Caco-2 (cell line): ENCODE data around the gene SARS1. TPM values are rescaled to one million over a fixed set of nuclear protein-coding genes. Genes with fewer than 3 reads are reported as not detected.

Experiments used
- BruUV-seq: library from RNA; stranded (reverse); fragments of 400-500 nt; replicated peaks from 2 replicates; lab custom pipeline; 2021; lab: Mats Ljungman, UMichigan
- CTCF ChIA-PET: fragments of 300-600 bp; sonication (Branson Sonifier 250); formaldehyde crosslinking; loops from one replicate; lab custom pipeline; 2022; ENCODE audit warnings: antibody characterized with exemption; lab: Charles Lee
- POLR2A ChIA-PET: fragments of 300-600 bp; sonication (Branson Sonifier 250); formaldehyde crosslinking; loops from one replicate; lab custom pipeline; 2022; ENCODE audit warnings: antibody characterized with exemption; lab: Charles Lee
- DNase-seq, 2 experiments: peaks; one replicate each; pipeline versions ENCODE4 v3.0.0 to v3.0.0-alpha.2; 2020 to 2022
- H3K27me3 ChIP-seq: replicated peaks from 2 replicates; pipeline ENCODE4 v1.6.0; 2011; ENCODE audit warnings: low read length; ENCODE audit not compliant: control insufficient read depth, insufficient read depth
- H3K36me3 ChIP-seq: 2 replicates; pipeline ENCODE4 v1.5.1; 2011; ENCODE audit warnings: low read length; ENCODE audit not compliant: control insufficient read depth, insufficient read depth
- H3K4me1 ChIP-seq: fragments of 250-450 bp; sonication (Bioruptor Pico); 2 replicates; pipeline ENCODE4 v1.5.1; 2020; ENCODE audit warnings: mild to moderate bottlenecking
- H3K4me3 ChIP-seq: 2 replicates; pipeline ENCODE4 v1.5.1; 2011; ENCODE audit warnings: low read depth, mild to moderate bottlenecking, control low read depth, low read length
- H3K9me3 ChIP-seq: fragments of 250-450 bp; sonication (Bioruptor Pico); 2 replicates; pipeline ENCODE4 v1.5.1; 2020; ENCODE audit warnings: mild to moderate bottlenecking, moderate library complexity
- H3K27ac Mint-ChIP-seq: one replicate; pipeline ENCODE4 v1.8.0; 2022; ENCODE audit warnings: mixed read lengths; ENCODE audit not compliant: unreplicated experiment
- H3K27me3 Mint-ChIP-seq: one replicate; pipeline ENCODE4 v1.8.0; 2022; ENCODE audit warnings: mixed read lengths; ENCODE audit not compliant: insufficient read depth, unreplicated experiment
- H3K36me3 Mint-ChIP-seq: one replicate; pipeline ENCODE4 v1.8.0; 2022; ENCODE audit warnings: mild to moderate bottlenecking, mixed read lengths; ENCODE audit not compliant: insufficient read depth, unreplicated experiment
- H3K4me1 Mint-ChIP-seq: one replicate; pipeline ENCODE4 v1.8.0; 2022; ENCODE audit warnings: low read depth, mixed read lengths; ENCODE audit not compliant: unreplicated experiment
- H3K4me3 Mint-ChIP-seq: one replicate; pipeline ENCODE4 v1.8.0; 2022; ENCODE audit warnings: mild to moderate bottlenecking, moderate library complexity, mixed read lengths; ENCODE audit not compliant: unreplicated experiment
- H3K9me3 Mint-ChIP-seq: one replicate; pipeline ENCODE4 v1.8.0; 2022; ENCODE audit warnings: mixed read lengths; ENCODE audit not compliant: unreplicated experiment
- CTCF ChIP-seq, 2 experiments: fragments of 200-600 bp in 1 of 2; IDR thresholded peaks; 1 replicate in 1 of 2; 2 replicates in 1 of 2; pipeline versions ENCODE4 v1.5.1 to v1.8.0; 2011 to 2022; ENCODE audit warnings: antibody characterized with exemption in 1 of 2, control low read depth in 1 of 2, inconsistent platforms in 1 of 2, low read depth in 1 of 2, low read length in 1 of 2, mild to moderate bottlenecking in 1 of 2, moderate library complexity in 1 of 2; ENCODE audit not compliant: insufficient read depth in 1 of 2, severe bottlenecking in 1 of 2, unreplicated experiment in 1 of 2
- intact Hi-C: fragments of 100-400 bp; cut with micrococcal nuclease; formaldehyde crosslinking; loops from one replicate; pipeline ENCODE4 v1.10.0; 2022; ENCODE audit not compliant: unreplicated experiment
- total RNA-seq: library from RNA; stranded (reverse); gene quantifications from 2 replicates; pipeline ENCODE4 v1.2.3, GENCODE V29; 2022

The SARS1 gene
- total RNA-seq, 1 experiment from 2014 or later, result 225 TPM

DNA sequence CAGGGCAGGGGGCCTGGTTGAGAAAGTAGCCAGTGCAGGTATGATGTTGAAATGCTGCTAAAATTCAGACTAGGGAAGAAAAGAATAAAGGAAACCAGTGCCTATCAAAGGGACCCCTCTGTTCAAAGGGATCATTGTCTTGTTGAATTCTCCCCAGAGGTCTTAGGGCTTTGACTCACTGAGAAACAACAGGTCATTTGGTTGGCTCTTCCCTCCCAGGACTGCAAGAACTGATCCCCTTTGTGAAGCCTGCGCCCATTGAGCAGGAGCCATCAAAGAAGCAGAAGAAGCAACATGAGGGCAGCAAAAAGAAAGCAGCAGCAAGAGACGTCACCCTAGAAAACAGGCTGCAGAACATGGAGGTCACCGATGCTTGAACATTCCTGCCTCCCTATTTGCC, 23.8 kb downstream of the SARS1 start:
- TF ChIP-seq CTCF (IDR thresholded peaks at IDR 0.05; ENCODE audit: insufficient read depth in 1 of 2, low read depth in 1 of 2, low read length in 1 of 2, severe bottlenecking in 1 of 2, unreplicated experiment in 1 of 2), result no peak
- Histone ChIP-seq H3K36me3 (no peaks in the 10 kb centered on the region; the same call in none of the 2 replicates), H3K9me3 (no peaks in the 10 kb centered on the region), H3K27me3 (no peaks in the 10 kb centered on the region), H3K4me1 (no peaks in the 10 kb centered on the region), H3K4me3 (no peak overlapping the region)
- H3K27ac Mint-ChIP-seq, result no peak overlapping the region
- H3K9me3 Mint-ChIP-seq, result no peaks in the 10 kb centered on the region
- no peaks in the 10 kb centered on the region for H3K27me3 Mint-ChIP-seq
- CTCF ChIA-PET, result no interaction called here
- no peak overlapping the region for H3K4me3 Mint-ChIP-seq
- no peak for DNase-seq
- intact Hi-C loops, result no loop called here
- peaks cover 60% of the 10 kb centered on the region for H3K36me3 Mint-ChIP-seq
- BruUV-seq, result TSS peak; percentile 76
- POLR2A ChIA-PET, result no interaction called here
- peaks cover 6% of the 10 kb centered on the region for H3K4me1 Mint-ChIP-seq

DNA sequence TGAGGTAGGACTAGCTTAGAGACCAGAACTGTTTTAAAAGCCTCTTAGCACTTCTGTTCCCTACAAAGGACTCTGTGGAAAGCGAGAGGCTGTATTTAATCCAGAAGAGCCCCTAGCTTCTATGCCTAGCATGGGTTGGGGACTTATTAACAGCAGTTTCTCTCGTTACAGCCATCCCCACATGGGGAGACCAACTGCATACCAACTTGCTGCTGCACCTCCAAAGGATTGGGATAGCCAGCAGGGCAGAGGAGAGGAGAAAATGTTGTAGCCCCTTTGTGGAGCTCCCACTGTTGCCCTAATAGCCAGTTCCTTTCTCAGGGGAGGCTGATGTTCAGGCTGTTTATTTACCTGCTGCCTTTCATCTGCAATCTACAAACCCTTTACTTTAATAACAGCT, 24.7 kb downstream of the SARS1 start:
- Mint-ChIP-seq H3K27ac (no peak overlapping the region), H3K27me3 (no peaks in the 10 kb centered on the region), H3K4me1 (peaks cover 9% of the 10 kb centered on the region), H3K36me3 (peaks cover 68% of the 10 kb centered on the region), H3K9me3 (no peaks in the 10 kb centered on the region), H3K4me3 (no peak overlapping the region)
- H3K4me1 ChIP-seq, result no peaks in the 10 kb centered on the region
- CTCF ChIA-PET, result no interaction called here
- DNase-seq, result no peak
- no peaks in the 10 kb centered on the region for H3K27me3 ChIP-seq
- no peaks in the 10 kb centered on the region; the same call in none of the 2 replicates for H3K36me3 ChIP-seq
- BruUV-seq, result no TSS peak
- intact Hi-C loops, result no loop called here
- H3K4me3 ChIP-seq, result no peak overlapping the region
- POLR2A ChIA-PET, result no interaction called here
- no peak for TF ChIP-seq CTCF (IDR thresholded peaks at IDR 0.05; ENCODE audit: insufficient read depth in 1 of 2, low read depth in 1 of 2, low read length in 1 of 2, severe bottlenecking in 1 of 2, unreplicated experiment in 1 of 2)
- H3K9me3 ChIP-seq, result no peaks in the 10 kb centered on the region

- H3K36me3 ChIP-seq, result no peaks in the 10 kb centered on the region; the same call in none of the 2 replicates
These were observed 25.3 kb downstream of the SARS1 start for GRCh38 chr1:109239047-109239408.

More at GRCh38 chr1:109239047-109239408, 25.3 kb downstream of the SARS1 start:
- intact Hi-C loops, result no loop called here
- no peak for DNase-seq
- Mint-ChIP-seq H3K4me1 (peaks cover 9% of the 10 kb centered on the region), H3K27me3 (no peaks in the 10 kb centered on the region), H3K27ac (no peak overlapping the region), H3K36me3 (peaks cover 71% of the 10 kb centered on the region), H3K4me3 (no peak overlapping the region), H3K9me3 (no peaks in the 10 kb centered on the region)
- no peak for TF ChIP-seq CTCF (IDR thresholded peaks at IDR 0.05; ENCODE audit: insufficient read depth in 1 of 2, low read depth in 1 of 2, low read length in 1 of 2, severe bottlenecking in 1 of 2, unreplicated experiment in 1 of 2)
- Histone ChIP-seq H3K9me3 (no peaks in the 10 kb centered on the region), H3K4me3 (no peak overlapping the region), H3K27me3 (no peaks in the 10 kb centered on the region), H3K4me1 (no peaks in the 10 kb centered on the region)
- BruUV-seq, result no TSS peak
- ChIA-PET POLR2A (no interaction called here), CTCF (interaction anchor here (0.8 to 1.1 kb wide), 2 partner anchors 39 to 161 kb away, joined by 4 to 5 read pairs; no protein-coding TSS in a partner anchor)
